Kasumi-1 (cell line): ENCODE data around the gene VSTM2A.

Experiments
- DNase-seq, 2 experiments: peaks; one replicate each; lab custom pipeline; 2025; lab: John Stamatoyannopoulos, UW

VSTM2A gene

DNA sequence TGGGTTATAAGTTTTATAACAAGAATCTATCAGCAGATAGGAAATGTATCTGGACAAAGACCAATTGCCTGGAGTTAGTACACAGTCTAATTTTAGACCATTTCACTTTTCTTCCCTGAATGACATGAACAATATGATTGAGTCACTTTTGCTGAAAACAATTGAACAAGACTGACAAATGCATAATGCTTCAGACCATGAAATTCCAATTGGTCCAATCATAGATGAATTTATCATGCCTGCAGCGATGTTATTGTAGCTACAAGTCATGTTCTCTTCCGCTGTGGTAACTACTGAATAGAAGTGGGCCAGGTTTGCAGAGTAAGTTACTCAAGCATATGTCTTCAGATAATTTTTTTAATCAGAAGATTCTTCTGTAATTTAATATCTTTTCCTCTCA, 73.4 kb downstream of the VSTM2A start:
- no peak for DNase-seq
